Calu3 (cell line): ENCODE measurements around the gene MTUS2. TPM values are rescaled to one million over a fixed set of nuclear protein-coding genes. Genes with fewer than 3 reads are reported as not detected.

ENCODE experiments used
- BruUV-seq: library from RNA; stranded (reverse); fragments of 400-500 nt; replicated peaks from 2 replicates; lab custom pipeline; 2021; lab: Mats Ljungman, UMichigan
- CTCF ChIA-PET: fragments of 300-600 bp; sonication (Branson Sonifier 250); formaldehyde crosslinking; loops from one replicate; lab custom pipeline; 2022; ENCODE audit warnings: antibody characterized with exemption; lab: Charles Lee
- DNase-seq: peaks from one replicate; pipeline ENCODE4 v3.0.0; 2022
- H3K27ac Mint-ChIP-seq: one replicate; pipeline ENCODE4 v1.8.0; 2022; ENCODE audit warnings: mixed read lengths; ENCODE audit not compliant: unreplicated experiment
- H3K27me3 Mint-ChIP-seq: one replicate; pipeline ENCODE4 v1.8.0; 2022; ENCODE audit warnings: mixed read lengths; ENCODE audit not compliant: unreplicated experiment
- H3K36me3 Mint-ChIP-seq: one replicate; pipeline ENCODE4 v1.8.0; 2022; ENCODE audit warnings: mild to moderate bottlenecking, moderate library complexity, mixed read lengths; ENCODE audit not compliant: insufficient read depth, unreplicated experiment
- H3K4me1 Mint-ChIP-seq: one replicate; pipeline ENCODE4 v1.8.0; 2022; ENCODE audit warnings: mild to moderate bottlenecking, low read depth, mixed read lengths; ENCODE audit not compliant: unreplicated experiment
- H3K4me3 Mint-ChIP-seq: one replicate; pipeline ENCODE4 v1.8.0; 2022; ENCODE audit warnings: mild to moderate bottlenecking, low read depth, moderate library complexity, mixed read lengths; ENCODE audit not compliant: unreplicated experiment
- H3K9me3 Mint-ChIP-seq: one replicate; pipeline ENCODE4 v1.8.0; 2022; ENCODE audit warnings: low read depth, mixed read lengths; ENCODE audit not compliant: unreplicated experiment
- intact Hi-C: fragments of 100-400 bp; cut with micrococcal nuclease; formaldehyde crosslinking; loops from one replicate; pipeline ENCODE4 v1.10.0; 2022; ENCODE audit not compliant: unreplicated experiment
- total RNA-seq: library from RNA; stranded (reverse); gene quantifications from 2 replicates; pipeline ENCODE4 v1.2.3, GENCODE V29; 2022
- TF ChIP-seq, protein P1 (sequence below): fragments of 200-600 bp; IDR thresholded peaks from one replicate; pipeline ENCODE4 v1.8.0; 2022; ENCODE audit warnings: antibody characterized with exemption; ENCODE audit not compliant: unreplicated experiment

Gene MTUS2
- total RNA-seq, 1 experiment from 2014 or later, result not detected

DNA sequence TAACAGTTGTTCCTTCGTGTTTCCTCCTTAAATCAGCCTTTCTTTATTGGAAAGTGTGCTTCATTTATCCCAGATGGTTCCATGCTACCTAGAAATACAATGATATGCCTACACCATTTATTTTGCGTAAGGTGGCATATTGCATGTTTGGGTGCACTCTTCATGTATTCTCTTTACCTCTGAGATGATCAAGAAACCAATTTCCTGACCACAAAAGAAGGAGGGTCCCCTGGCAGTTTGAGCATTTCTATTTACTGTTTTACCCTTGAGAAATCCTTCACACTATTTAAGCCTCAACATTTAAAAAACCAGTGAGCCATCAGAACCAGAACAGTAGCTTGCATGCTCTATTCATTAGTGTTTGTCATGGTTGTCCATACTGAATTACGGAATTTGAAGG, 354.0 kb downstream of the MTUS2 start:
- intact Hi-C loops, result no loop called here
- Mint-ChIP-seq H3K27me3 (no peaks in the 10 kb centered on the region), H3K4me1 (no peaks in the 10 kb centered on the region), H3K4me3 (no peak overlapping the region), H3K36me3 (no peaks in the 10 kb centered on the region), H3K9me3 (peaks cover 11% of the 10 kb centered on the region), H3K27ac (no peak overlapping the region)
- TF ChIP-seq, protein P1, sequence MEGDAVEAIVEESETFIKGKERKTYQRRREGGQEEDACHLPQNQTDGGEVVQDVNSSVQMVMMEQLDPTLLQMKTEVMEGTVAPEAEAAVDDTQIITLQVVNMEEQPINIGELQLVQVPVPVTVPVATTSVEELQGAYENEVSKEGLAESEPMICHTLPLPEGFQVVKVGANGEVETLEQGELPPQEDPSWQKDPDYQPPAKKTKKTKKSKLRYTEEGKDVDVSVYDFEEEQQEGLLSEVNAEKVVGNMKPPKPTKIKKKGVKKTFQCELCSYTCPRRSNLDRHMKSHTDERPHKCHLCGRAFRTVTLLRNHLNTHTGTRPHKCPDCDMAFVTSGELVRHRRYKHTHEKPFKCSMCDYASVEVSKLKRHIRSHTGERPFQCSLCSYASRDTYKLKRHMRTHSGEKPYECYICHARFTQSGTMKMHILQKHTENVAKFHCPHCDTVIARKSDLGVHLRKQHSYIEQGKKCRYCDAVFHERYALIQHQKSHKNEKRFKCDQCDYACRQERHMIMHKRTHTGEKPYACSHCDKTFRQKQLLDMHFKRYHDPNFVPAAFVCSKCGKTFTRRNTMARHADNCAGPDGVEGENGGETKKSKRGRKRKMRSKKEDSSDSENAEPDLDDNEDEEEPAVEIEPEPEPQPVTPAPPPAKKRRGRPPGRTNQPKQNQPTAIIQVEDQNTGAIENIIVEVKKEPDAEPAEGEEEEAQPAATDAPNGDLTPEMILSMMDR, result no peak
- no peak for DNase-seq
- BruUV-seq, result no TSS peak
- CTCF ChIA-PET, result no interaction called here

DNA sequence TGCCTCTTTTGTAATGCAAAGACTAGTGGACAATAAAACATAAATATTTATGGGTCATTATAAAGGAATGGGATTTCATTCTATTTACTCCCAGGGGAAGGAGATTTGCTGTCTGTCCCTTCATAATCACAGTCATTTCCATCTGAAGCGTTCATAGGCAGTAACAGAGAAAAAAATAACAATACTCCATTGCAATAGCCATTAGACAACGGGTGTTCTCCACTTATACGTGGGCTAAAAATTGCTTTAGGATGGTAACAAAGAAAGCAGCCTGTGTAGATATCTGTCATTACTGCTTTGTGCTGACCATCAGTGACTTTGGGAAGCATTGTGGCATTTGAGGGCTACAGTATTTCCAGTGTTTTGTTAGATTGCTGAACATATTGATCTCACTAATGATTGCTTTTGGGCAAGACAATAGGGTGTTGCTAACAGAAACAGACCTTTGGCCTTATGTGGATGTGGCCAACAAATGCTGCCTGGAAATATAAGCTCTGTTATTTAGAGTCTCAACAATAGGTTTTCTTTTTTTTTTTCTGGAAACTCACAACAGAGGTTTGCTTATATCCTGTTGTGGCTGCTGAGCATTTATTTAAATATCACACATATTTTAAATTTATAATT, 355.2 kb downstream of the MTUS2 start:
- Mint-ChIP-seq H3K27ac (no peak overlapping the region), H3K9me3 (peaks cover 12% of the 10 kb centered on the region), H3K4me3 (no peak overlapping the region), H3K36me3 (no peaks in the 10 kb centered on the region), H3K4me1 (no peaks in the 10 kb centered on the region), H3K27me3 (no peaks in the 10 kb centered on the region)
- intact Hi-C loops, result no loop called here
- BruUV-seq, result no TSS peak
- TF ChIP-seq, protein P1, result no peak
- DNase-seq, result no peak
- CTCF ChIA-PET, result no interaction called here

DNA sequence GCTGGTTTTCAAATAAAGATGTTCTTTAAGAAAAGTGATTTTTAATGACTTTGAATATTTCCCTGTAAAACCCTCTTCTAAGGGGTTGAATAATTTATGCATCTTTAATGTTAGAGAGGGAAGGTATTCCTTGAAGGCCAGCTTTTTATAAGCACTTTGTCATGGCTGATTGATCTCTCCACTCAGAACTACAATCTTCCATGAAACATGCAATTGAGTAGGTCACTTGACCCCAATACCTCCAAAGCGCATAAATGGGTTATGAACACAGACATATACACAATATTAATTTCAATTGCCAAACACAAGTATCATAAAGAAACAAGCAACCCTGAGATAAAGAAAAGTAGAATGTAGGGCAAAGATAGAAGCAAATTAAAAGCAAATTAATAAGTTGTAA, 359.9 kb downstream of the MTUS2 start:
- TF ChIP-seq, protein P1, result no peak
- intact Hi-C loops, result no loop called here
- no peaks in the 10 kb centered on the region for H3K4me1 Mint-ChIP-seq
- peaks cover 18% of the 10 kb centered on the region for H3K9me3 Mint-ChIP-seq
- BruUV-seq, result no TSS peak
- no peak overlapping the region for H3K27ac Mint-ChIP-seq
- no peaks in the 10 kb centered on the region for H3K36me3 Mint-ChIP-seq
- no peak for DNase-seq
- H3K4me3 Mint-ChIP-seq, result no peak overlapping the region
- H3K27me3 Mint-ChIP-seq, result no peaks in the 10 kb centered on the region
- CTCF ChIA-PET, result interaction anchor here (0.7 kb wide), 1 partner anchor 32 kb away, joined by 3 read pairs; no protein-coding TSS in a partner anchor

DNA sequence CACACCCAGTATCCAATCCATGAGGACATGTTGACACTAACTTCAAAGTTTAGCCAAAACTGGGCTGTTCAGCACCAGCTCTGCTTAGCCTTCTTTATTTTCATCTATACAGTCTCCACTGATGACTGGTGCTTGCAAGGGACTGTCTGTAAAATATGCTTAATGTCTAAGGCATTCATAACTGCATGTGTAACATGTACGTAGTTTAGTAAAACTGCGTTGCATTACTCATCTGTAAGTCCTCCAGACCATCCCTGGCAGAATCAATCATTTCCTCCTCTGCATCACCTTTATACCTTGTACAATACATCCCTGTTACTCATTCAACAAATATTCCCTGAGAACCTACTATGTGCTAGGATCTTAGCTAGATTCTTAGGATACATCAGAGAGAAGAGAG, 362.1 kb downstream of the MTUS2 start:
- H3K27ac Mint-ChIP-seq, result no peak overlapping the region
- no peak overlapping the region for H3K4me3 Mint-ChIP-seq
- H3K9me3 Mint-ChIP-seq, result peaks cover 17% of the 10 kb centered on the region
- no peaks in the 10 kb centered on the region for H3K4me1 Mint-ChIP-seq
- BruUV-seq, result no TSS peak
- CTCF ChIA-PET, result no interaction called here
- H3K36me3 Mint-ChIP-seq, result no peaks in the 10 kb centered on the region
- no peaks in the 10 kb centered on the region for H3K27me3 Mint-ChIP-seq
- TF ChIP-seq, protein P1, result no peak
- no peak for DNase-seq
- intact Hi-C loops, result no loop called here
